ENCODE measurements around the gene GORASP1.

Gene GORASP1

DNA sequence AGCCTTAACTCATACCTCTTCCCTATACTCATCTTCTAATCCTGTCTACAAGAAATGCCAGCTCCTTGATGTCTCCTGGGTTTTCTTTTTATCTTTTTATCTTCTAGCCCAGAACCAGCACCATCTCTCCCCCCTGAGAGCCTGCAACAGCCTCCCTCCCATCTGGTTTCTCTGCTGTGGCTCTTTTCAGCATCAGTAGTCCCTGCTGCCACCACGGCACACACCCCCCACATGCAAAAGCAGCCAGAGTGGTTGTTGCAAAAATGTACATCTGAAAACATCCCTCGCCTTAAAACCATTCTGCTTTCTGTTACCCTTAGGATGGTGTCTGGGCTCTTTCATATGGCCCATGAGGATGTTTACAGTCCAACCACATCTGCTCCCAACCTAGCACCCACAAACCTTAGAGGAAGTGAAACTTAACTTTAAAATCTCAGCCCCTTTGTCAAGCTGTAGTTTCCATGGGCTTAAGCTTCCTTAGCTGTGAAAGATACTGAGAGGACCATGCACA lies 828 bp upstream of the GORASP1 start:
- Histone ChIP-seq H3K27ac (ENCODE audit: low read length) (no peak overlapping the region), H3K27me3 (ENCODE audit: control insufficient read depth, insufficient read depth, low read length) (no peaks in the 10 kb centered on the region), H3K36me3 (ENCODE audit: control insufficient read depth, insufficient read depth, low read length) (no peaks in the 10 kb centered on the region), H3K4me1 (ENCODE audit: control insufficient read depth, insufficient read depth, low read length) (no peaks in the 10 kb centered on the region; the same call in 1 of the 2 replicates), H3K9me3 (ENCODE audit: control insufficient read depth, insufficient read depth, low read length) (no peaks in the 10 kb centered on the region), H3K4me3 (ENCODE audit: low read length) (peak overlapping the region; percentile 81; the same call in 1 of the 2 replicates)
- DNase-seq (ENCODE audit: low read depth, low spot score), result no peak
- WGBS (ENCODE audit: insufficient coverage, insufficient read length), result no CpG with 5 or more reads among the region's 2 CpGs

DNA sequence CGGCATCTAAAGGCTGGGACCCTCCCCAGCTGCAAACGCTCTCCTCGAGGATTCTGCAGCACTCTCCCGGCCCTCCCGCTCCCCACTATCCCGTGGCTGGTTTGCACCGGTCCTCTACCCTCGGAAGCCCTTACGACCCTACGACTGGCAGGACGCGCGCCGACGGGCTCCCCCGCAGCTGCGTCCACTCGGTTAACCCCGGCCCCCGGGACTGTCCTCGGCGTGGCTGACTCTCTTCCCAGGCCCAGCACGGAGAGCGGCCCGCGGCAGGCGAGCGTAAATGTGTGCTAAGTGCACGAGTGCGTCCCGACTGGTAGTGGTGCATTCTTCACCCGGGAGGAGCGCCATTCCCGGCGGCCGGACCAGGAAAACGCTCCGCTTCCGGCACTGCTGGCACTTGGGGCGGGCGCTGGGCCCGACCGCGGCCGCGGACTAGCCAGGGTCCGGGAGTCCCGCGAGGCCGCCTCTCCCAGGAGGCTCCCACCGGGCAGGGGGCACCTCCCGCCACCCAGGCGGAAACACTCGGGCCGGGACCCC lies 508 bp downstream of the GORASP1 start:
- no peak overlapping the region for H3K27ac ChIP-seq (ENCODE audit: low read length)
- no peaks in the 10 kb centered on the region; the same call in 1 of the 2 replicates for H3K4me1 ChIP-seq (ENCODE audit: control insufficient read depth, insufficient read depth, low read length)
- no peak for DNase-seq (ENCODE audit: low read depth, low spot score)
- WGBS (ENCODE audit: insufficient coverage, insufficient read length), result no CpG with 5 or more reads among the region's 55 CpGs
- H3K27me3 ChIP-seq (ENCODE audit: control insufficient read depth, insufficient read depth, low read length), result no peaks in the 10 kb centered on the region
- H3K4me3 ChIP-seq (ENCODE audit: low read length), result peak overlapping the region; percentile 81
- H3K9me3 ChIP-seq (ENCODE audit: control insufficient read depth, insufficient read depth, low read length), result no peaks in the 10 kb centered on the region
- no peaks in the 10 kb centered on the region for H3K36me3 ChIP-seq (ENCODE audit: control insufficient read depth, insufficient read depth, low read length)

DNA sequence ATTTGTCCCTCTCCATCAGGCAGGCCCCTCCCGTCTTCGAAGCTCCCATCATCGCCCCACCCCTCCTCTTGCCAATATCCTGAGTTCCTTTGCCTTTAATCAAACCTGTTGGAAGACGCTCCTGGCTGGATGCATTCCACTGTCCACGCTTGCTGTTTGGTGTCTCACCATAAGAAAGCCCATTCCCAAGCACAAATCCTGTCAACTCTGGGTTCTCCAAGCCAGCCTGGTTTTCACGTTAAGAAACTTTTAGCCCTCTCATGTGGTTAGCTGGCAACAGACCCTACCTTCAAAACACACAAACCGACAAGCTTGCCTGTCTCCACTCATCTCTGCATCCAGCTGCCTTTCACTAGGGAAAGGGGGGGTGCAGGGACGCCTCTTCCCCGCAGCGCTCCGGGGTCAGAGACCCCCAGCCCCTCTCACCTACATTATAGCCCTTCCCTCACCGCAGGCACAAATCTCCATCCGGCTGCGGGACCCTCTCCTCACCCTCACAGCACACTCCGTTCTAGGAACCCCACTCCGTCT lies 1.1 kb downstream of the GORASP1 start:
- Histone ChIP-seq H3K4me3 (ENCODE audit: low read length) (peak overlapping the region; percentile 81), H3K4me1 (ENCODE audit: control insufficient read depth, insufficient read depth, low read length) (no peaks in the 10 kb centered on the region; the same call in 1 of the 2 replicates), H3K9me3 (ENCODE audit: control insufficient read depth, insufficient read depth, low read length) (no peaks in the 10 kb centered on the region), H3K36me3 (ENCODE audit: control insufficient read depth, insufficient read depth, low read length) (no peaks in the 10 kb centered on the region), H3K27ac (ENCODE audit: low read length) (no peak overlapping the region), H3K27me3 (ENCODE audit: control insufficient read depth, insufficient read depth, low read length) (no peaks in the 10 kb centered on the region)
- DNase-seq (ENCODE audit: low read depth, low spot score), result no peak
- WGBS (ENCODE audit: insufficient coverage, insufficient read length), result no CpG with 5 or more reads among the region's 16 CpGs

DNA sequence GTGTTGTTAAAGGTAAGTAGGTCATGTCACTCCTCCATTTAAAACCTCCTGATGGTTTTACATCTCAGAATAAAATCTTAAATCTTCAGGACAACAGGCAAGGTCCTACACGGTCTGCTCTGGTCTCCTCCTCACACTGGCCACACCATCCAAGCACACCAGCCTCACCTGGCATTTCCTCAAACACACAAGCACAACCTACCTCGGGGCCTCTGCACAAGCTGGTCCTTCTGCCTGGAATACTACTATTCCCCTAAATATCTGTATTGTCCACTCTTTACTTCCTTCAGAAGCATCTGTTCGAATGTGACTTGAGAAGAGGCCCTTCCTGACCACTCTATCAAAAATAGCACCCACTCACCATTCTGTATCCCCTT lies 1.8 kb downstream of the GORASP1 start:
- no peak for DNase-seq (ENCODE audit: low read depth, low spot score)
- no CpG with 5 or more reads among the region's 3 CpGs for whole genome bisulfite sequencing (ENCODE audit: insufficient coverage, insufficient read length)
- Histone ChIP-seq H3K36me3 (ENCODE audit: control insufficient read depth, insufficient read depth, low read length) (no peaks in the 10 kb centered on the region), H3K4me1 (ENCODE audit: control insufficient read depth, insufficient read depth, low read length) (no peaks in the 10 kb centered on the region; the same call in 1 of the 2 replicates), H3K9me3 (ENCODE audit: control insufficient read depth, insufficient read depth, low read length) (no peaks in the 10 kb centered on the region), H3K27me3 (ENCODE audit: control insufficient read depth, insufficient read depth, low read length) (no peaks in the 10 kb centered on the region), H3K27ac (ENCODE audit: low read length) (no peak overlapping the region), H3K4me3 (ENCODE audit: low read length) (no peak overlapping the region)

DNA sequence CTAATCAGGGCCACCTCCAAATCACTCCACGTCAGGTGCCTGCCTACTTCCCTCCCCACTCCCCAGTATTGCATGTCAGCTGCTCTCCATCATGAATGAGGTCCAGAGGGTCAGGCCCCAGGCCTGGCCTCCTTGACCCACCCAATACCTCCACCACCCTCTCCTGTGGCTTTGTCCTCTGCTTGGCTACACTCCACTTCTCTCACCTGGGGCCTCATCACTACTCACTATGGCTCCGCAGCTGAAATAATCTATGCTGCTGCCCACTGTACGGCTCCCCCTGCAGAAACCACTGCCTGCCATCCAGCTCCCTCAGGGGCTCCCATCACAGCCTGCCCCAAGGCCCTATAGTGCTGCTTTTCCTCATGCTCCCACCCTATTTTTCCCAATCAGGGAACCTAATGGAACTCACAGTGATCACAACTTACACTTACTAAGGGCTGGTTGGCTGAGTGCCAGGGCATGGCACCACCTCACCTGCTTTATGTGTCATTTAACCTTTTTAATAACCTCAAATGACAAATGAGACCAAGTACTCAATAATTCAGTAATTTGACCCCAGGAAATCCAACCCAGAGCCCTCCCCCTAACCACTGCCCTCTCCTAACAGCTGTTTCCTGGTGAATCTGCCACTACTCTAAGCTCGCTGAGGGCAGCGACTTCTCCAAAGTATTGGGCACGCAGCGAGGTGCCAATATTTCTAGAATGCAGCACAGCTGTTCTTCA lies 2.3 kb downstream of the GORASP1 start:
- Histone ChIP-seq H3K4me1 (ENCODE audit: control insufficient read depth, insufficient read depth, low read length) (no peaks in the 10 kb centered on the region; the same call in 1 of the 2 replicates), H3K27me3 (ENCODE audit: control insufficient read depth, insufficient read depth, low read length) (no peaks in the 10 kb centered on the region), H3K9me3 (ENCODE audit: control insufficient read depth, insufficient read depth, low read length) (no peaks in the 10 kb centered on the region), H3K27ac (ENCODE audit: low read length) (no peak overlapping the region), H3K36me3 (ENCODE audit: control insufficient read depth, insufficient read depth, low read length) (no peaks in the 10 kb centered on the region), H3K4me3 (ENCODE audit: low read length) (no peak overlapping the region)
- WGBS (ENCODE audit: insufficient coverage, insufficient read length), result no CpG with 5 or more reads among the region's 7 CpGs
- no peak for DNase-seq (ENCODE audit: low read depth, low spot score)

DNA sequence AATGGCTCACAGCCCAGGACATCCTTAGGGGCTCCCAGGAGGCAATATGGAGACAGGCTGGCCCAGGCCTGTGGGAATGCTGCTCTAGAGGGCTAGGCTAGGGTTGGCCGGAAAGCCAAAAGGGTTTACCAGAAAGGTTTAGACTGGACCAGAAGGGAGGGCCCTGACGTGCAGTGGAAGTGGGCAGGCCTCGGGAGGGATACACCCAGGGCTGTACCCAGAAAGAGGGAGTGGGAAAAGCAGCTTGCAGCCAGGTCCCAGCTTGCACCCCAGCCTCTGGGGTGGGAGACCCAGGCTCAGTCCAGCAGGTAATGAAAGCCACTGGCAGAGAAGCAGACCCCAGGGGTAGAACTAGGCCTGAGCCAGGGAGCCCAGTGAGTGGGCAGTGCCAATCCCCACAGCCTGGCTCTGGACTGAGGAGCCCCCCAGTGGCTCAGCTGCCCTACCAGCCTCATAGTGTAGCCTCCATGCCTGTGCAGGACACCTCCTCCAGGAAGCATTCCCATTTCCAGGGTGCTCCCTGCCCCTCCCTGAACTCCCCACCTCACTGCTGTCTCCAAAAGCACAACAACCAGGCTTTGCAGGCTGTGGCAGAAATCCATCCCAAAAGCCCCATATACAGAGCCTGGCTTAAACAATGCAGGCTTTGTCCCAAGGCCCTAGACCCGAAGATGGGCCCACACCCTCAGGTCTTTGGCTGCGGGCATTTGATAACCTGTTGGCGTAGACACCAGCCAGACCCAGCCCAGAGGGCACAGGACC lies 3.5 kb downstream of the GORASP1 start:
- no CpG with 5 or more reads among the region's 6 CpGs for WGBS (ENCODE audit: insufficient coverage, insufficient read length)
- DNase-seq (ENCODE audit: low read depth, low spot score), result no peak
- H3K27ac ChIP-seq (ENCODE audit: low read length), result no peak overlapping the region
- no peaks in the 10 kb centered on the region for H3K36me3 ChIP-seq (ENCODE audit: control insufficient read depth, insufficient read depth, low read length)
- H3K4me1 ChIP-seq (ENCODE audit: control insufficient read depth, insufficient read depth, low read length), result no peaks in the 10 kb centered on the region; the same call in 1 of the 2 replicates
- H3K27me3 ChIP-seq (ENCODE audit: control insufficient read depth, insufficient read depth, low read length), result no peaks in the 10 kb centered on the region
- H3K4me3 ChIP-seq (ENCODE audit: low read length), result no peak overlapping the region
- H3K9me3 ChIP-seq (ENCODE audit: control insufficient read depth, insufficient read depth, low read length), result no peaks in the 10 kb centered on the region

DNA sequence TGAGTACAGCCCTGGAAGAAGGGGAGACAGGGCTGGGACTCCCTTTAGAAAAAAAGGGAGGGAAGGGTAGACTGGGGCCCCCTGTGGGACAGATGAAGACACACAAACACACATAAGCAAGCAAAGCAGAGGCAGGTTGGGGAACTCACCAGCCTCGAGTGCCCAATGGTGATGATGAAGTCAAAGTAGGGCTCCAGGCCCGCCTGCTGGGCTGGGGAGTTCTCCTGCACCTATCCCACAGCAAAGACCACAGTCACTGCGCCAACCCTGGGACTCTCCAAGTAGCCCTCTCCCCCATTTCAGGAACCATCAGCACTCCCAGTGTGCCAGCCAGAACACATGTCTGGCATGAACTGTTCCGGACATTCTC lies 4.1 kb downstream of the GORASP1 start:
- Histone ChIP-seq H3K4me1 (ENCODE audit: control insufficient read depth, insufficient read depth, low read length) (no peaks in the 10 kb centered on the region; the same call in 1 of the 2 replicates), H3K4me3 (ENCODE audit: low read length) (no peak overlapping the region), H3K27ac (ENCODE audit: low read length) (no peak overlapping the region), H3K27me3 (ENCODE audit: control insufficient read depth, insufficient read depth, low read length) (no peaks in the 10 kb centered on the region), H3K9me3 (ENCODE audit: control insufficient read depth, insufficient read depth, low read length) (no peaks in the 10 kb centered on the region), H3K36me3 (ENCODE audit: control insufficient read depth, insufficient read depth, low read length) (peaks cover 4% of the 10 kb centered on the region; the same call in 1 of the 2 replicates)
- DNase-seq (ENCODE audit: low read depth, low spot score), result no peak
- WGBS (ENCODE audit: insufficient coverage, insufficient read length), result no CpG with 5 or more reads among the region's 4 CpGs

DNA sequence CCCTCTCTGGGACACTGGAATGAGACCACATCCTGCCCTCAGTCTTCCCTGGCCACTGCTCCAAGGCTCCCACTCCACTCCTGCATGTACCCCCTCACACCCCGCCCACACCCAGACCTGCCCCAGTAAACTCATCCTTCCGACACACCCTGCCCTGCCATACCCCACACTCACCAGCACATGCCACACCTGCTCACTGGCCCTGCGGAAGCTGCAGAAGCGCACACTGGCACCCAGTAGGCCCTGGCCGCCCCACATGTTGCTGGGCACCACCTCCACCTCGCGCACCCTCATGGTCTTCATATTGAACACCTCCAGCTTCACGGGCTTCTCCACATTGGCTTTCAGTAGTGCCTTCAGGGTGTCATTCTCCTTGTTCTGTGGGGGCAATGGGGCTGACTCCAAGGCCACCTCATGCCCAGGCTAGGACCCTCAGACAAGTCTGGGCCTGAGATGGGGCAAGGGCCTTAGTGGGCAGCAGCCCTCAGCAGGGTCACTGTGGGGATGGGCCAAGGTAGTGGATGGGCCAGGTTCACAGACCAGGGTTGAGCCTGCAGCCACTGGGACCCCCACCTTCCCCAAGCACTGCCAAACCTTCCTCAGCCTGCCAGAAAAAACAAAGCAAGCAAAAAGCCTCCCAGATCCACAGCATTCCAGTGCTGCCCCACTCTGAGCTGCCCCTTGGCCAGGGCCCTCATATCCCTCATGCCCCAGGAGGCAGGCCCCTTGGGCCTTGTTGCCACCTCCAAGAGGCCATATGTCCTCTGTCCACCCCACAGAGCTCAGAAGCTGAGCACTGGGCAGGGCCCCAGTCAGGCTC lies 4.7 kb downstream of the GORASP1 start:
- no peaks in the 10 kb centered on the region for H3K9me3 ChIP-seq (ENCODE audit: control insufficient read depth, insufficient read depth, low read length)
- no peaks in the 10 kb centered on the region for H3K4me1 ChIP-seq (ENCODE audit: control insufficient read depth, insufficient read depth, low read length)
- H3K36me3 ChIP-seq (ENCODE audit: control insufficient read depth, insufficient read depth, low read length), result peaks cover 9% of the 10 kb centered on the region; the same call in 1 of the 2 replicates
- no peaks in the 10 kb centered on the region for H3K27me3 ChIP-seq (ENCODE audit: control insufficient read depth, insufficient read depth, low read length)
- no peak for DNase-seq (ENCODE audit: low read depth, low spot score)
- H3K27ac ChIP-seq (ENCODE audit: low read length), result no peak overlapping the region
- no peak overlapping the region for H3K4me3 ChIP-seq (ENCODE audit: low read length)
- no CpG with 5 or more reads among the region's 8 CpGs for WGBS (ENCODE audit: insufficient coverage, insufficient read length)

DNA sequence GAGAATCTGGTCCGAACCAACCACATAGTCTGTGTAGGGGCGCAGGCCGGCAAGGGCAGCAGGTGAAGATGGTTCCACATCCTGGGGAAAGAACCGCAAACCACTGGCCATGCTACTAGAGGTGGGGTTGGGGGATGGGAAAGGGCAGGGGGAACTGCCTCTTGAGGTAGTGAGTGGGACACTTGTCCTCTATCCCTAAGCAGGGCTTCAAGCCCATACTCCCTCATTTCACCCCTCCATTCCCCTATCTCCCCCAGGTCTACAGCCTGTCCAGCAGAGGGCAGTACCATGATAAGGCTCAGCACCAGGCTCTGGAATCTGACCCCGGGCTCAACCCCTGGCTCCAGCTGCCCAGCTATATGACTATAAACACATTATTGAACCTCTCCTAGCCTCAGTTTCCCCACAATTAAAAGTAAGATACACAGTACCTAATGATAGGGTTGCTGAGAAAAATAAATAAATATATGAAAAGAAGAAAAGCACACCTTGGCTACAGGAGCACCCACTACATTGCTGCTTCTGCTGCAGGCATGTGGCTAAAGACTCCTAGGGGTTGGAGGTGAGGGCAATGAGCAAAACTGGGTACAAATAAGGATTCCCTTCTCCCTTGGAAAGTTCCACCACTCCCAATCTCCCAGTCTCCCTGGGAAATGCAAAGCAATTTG lies 6.3 kb downstream of the GORASP1 start:
- DNase-seq (ENCODE audit: low read depth, low spot score), result no peak
- H3K27me3 ChIP-seq (ENCODE audit: control insufficient read depth, insufficient read depth, low read length), result no peaks in the 10 kb centered on the region
- no peaks in the 10 kb centered on the region for H3K4me1 ChIP-seq (ENCODE audit: control insufficient read depth, insufficient read depth, low read length)
- no peak overlapping the region for H3K27ac ChIP-seq (ENCODE audit: low read length)
- peaks cover 9% of the 10 kb centered on the region; the same call in 1 of the 2 replicates for H3K36me3 ChIP-seq (ENCODE audit: control insufficient read depth, insufficient read depth, low read length)
- WGBS (ENCODE audit: insufficient coverage, insufficient read length), result no CpG with 5 or more reads among the region's 5 CpGs
- no peak overlapping the region for H3K4me3 ChIP-seq (ENCODE audit: low read length)
- H3K9me3 ChIP-seq (ENCODE audit: control insufficient read depth, insufficient read depth, low read length), result no peaks in the 10 kb centered on the region

Measured in iPS DF 6.9 (cell line).